H9 (cell line): ENCODE data around the gene TBX1. TPM values are rescaled to one million over a fixed set of nuclear protein-coding genes. Genes with fewer than 3 reads are reported as not detected.

Source experiments
- DNase-seq: peaks from one replicate; pipeline ENCODE4 v3.0.0-alpha.2; 2017
- H2AFZ ChIP-seq: one replicate; pipeline ENCODE4 v1.6.1; 2013; ENCODE audit warnings: mild to moderate bottlenecking, low read length, control low read depth, moderate library complexity
- H2AK5ac ChIP-seq: 2 replicates; pipeline ENCODE4 v1.6.1; 2013; ENCODE audit warnings: low read length, control low read depth, mixed read lengths; ENCODE audit not compliant: insufficient read length
- H2BK120ac ChIP-seq: one replicate; pipeline ENCODE4 v1.6.1; 2013; ENCODE audit warnings: low read depth, mild to moderate bottlenecking, low read length, control low read depth, inconsistent platforms; ENCODE audit not compliant: poor library complexity, severe bottlenecking
- H2BK12ac ChIP-seq: 2 replicates; pipeline ENCODE4 v1.6.1; 2013; ENCODE audit warnings: low read length, control low read depth, mixed read lengths, low read depth; ENCODE audit not compliant: insufficient read length
- H2BK15ac ChIP-seq: 2 replicates; pipeline ENCODE4 v1.6.1; 2013; ENCODE audit warnings: low read depth, low read length, control low read depth
- H2BK20ac ChIP-seq: one replicate; pipeline ENCODE4 v1.6.1; 2013; ENCODE audit warnings: low read depth, mild to moderate bottlenecking, low read length, control low read depth, inconsistent platforms; ENCODE audit not compliant: poor library complexity, severe bottlenecking
- H2BK5ac ChIP-seq: 2 replicates; pipeline ENCODE4 v1.6.1; 2013; ENCODE audit warnings: low read length, control low read depth, mixed read lengths; ENCODE audit not compliant: insufficient read length
- H3K14ac ChIP-seq: 2 replicates; pipeline ENCODE4 v1.6.1; 2013; ENCODE audit warnings: low read length, control low read depth; ENCODE audit not compliant: insufficient read depth
- H3K18ac ChIP-seq: 2 replicates; pipeline ENCODE4 v1.6.1; 2013; ENCODE audit warnings: low read depth, mild to moderate bottlenecking, mixed read lengths, low read length, control low read depth; ENCODE audit not compliant: insufficient read length
- H3K23ac ChIP-seq: 2 replicates; pipeline ENCODE4 v1.6.1; 2013; ENCODE audit warnings: low read length, control low read depth, mixed read lengths, low read depth; ENCODE audit not compliant: insufficient read length
- H3K23me2 ChIP-seq: 2 replicates; pipeline ENCODE4 v1.6.1; 2013; ENCODE audit warnings: low read depth, mild to moderate bottlenecking, mixed read lengths, low read length, control low read depth; ENCODE audit not compliant: insufficient read length, poor library complexity, severe bottlenecking
- H3K27ac ChIP-seq: 2 replicates; pipeline ENCODE4 v1.5.1; 2013; ENCODE audit warnings: low read length, control low read depth, mixed read lengths, low read depth; ENCODE audit not compliant: insufficient read length
- H3K27me3 ChIP-seq: 2 replicates; pipeline ENCODE4 v1.6.1; 2013; ENCODE audit warnings: low read length, control low read depth, inconsistent platforms; ENCODE audit not compliant: insufficient read depth
- H3K4ac ChIP-seq: 2 replicates; pipeline ENCODE4 v1.6.1; 2013; ENCODE audit warnings: low read depth, mild to moderate bottlenecking, control low read depth, inconsistent platforms, low read length, moderate library complexity
- H3K4me1 ChIP-seq: 2 replicates; pipeline ENCODE4 v1.6.1; 2013; ENCODE audit warnings: low read length, control low read depth, inconsistent platforms; ENCODE audit not compliant: insufficient read depth
- H3K4me2 ChIP-seq: 2 replicates; pipeline ENCODE4 v1.6.1; 2013; ENCODE audit warnings: low read length, control low read depth, mixed read lengths; ENCODE audit not compliant: insufficient read length, insufficient read depth
- H3K56ac ChIP-seq: 2 replicates; pipeline ENCODE4 v1.6.1; 2013; ENCODE audit warnings: low read depth, mild to moderate bottlenecking, mixed read lengths, low read length, control low read depth; ENCODE audit not compliant: insufficient read length
- H3K79me1 ChIP-seq: 2 replicates; pipeline ENCODE4 v1.6.1; 2013; ENCODE audit warnings: low read depth, mild to moderate bottlenecking, moderate library complexity, low read length, control low read depth, inconsistent platforms; ENCODE audit not compliant: insufficient read depth, poor library complexity, severe bottlenecking
- H3K79me2 ChIP-seq: 2 replicates; pipeline ENCODE4 v1.6.1; 2013; ENCODE audit warnings: low read length, control low read depth, inconsistent platforms; ENCODE audit not compliant: insufficient read depth
- H3K9ac ChIP-seq: 2 replicates; pipeline ENCODE4 v1.6.1; 2013; ENCODE audit warnings: low read length, control low read depth, mixed read lengths; ENCODE audit not compliant: insufficient read length; ENCODE audit errors: extremely low read depth
- H3K9me3 ChIP-seq: one replicate; pipeline ENCODE4 v1.6.1; 2013; ENCODE audit warnings: low read depth, low read length, inconsistent platforms; ENCODE audit not compliant: control insufficient read depth
- H3T11ph ChIP-seq: one replicate; pipeline ENCODE4 v1.6.1; 2013; ENCODE audit warnings: mild to moderate bottlenecking, low read length, control low read depth, inconsistent platforms
- H4K20me1 ChIP-seq: one replicate; pipeline ENCODE4 v1.6.1; 2013; ENCODE audit not compliant: control insufficient read depth, insufficient read length, insufficient read depth
- H4K5ac ChIP-seq: 2 replicates; pipeline ENCODE4 v1.6.1; 2013; ENCODE audit warnings: low read depth, mild to moderate bottlenecking, mixed read lengths, low read length, control low read depth; ENCODE audit not compliant: insufficient read length
- H4K8ac ChIP-seq: replicated peaks from 2 replicates; pipeline ENCODE4 v1.6.1; 2013; ENCODE audit warnings: low read length, control low read depth, mixed read lengths, low read depth; ENCODE audit not compliant: insufficient read length
- H4K91ac ChIP-seq: 2 replicates; pipeline ENCODE4 v1.6.1; 2013; ENCODE audit warnings: low read depth, mild to moderate bottlenecking, moderate library complexity, mixed read lengths, low read length, control low read depth; ENCODE audit not compliant: insufficient read length
- H3K27ac Mint-ChIP-seq, 3 experiments: 2 replicates in 2 of 3; 3 replicates in 1 of 3; pipeline ENCODE4 v1.8.0; 2020 to 2021; ENCODE audit warnings: mixed read lengths in 3 of 3, mild to moderate bottlenecking in 1 of 3, moderate library complexity in 1 of 3
- H3K27me3 Mint-ChIP-seq: 2 replicates; pipeline ENCODE4 v1.8.0; 2021; ENCODE audit warnings: low read depth, mild to moderate bottlenecking, moderate library complexity, mixed read lengths
- H3K36me3 Mint-ChIP-seq, 3 experiments: 2 replicates in 2 of 3; 3 replicates in 1 of 3; pipeline ENCODE4 v1.8.0; 2020 to 2021; ENCODE audit warnings: low read depth in 3 of 3, mixed read lengths in 3 of 3; ENCODE audit not compliant: insufficient read depth in 1 of 3
- H3K4me1 Mint-ChIP-seq, 2 experiments: 2 replicates each; pipeline ENCODE4 v1.8.0; 2020; ENCODE audit warnings: mixed read lengths in 2 of 2
- H3K4me3 Mint-ChIP-seq, 2 experiments: 2 replicates in 1 of 2; 3 replicates in 1 of 2; pipeline ENCODE4 v1.8.0; 2020 to 2021; ENCODE audit warnings: mild to moderate bottlenecking in 2 of 2, mixed read lengths in 2 of 2, moderate library complexity in 1 of 2
- H3K9me3 Mint-ChIP-seq, 2 experiments: 2 replicates in 1 of 2; 3 replicates in 1 of 2; pipeline ENCODE4 v1.8.0; 2020; ENCODE audit warnings: mild to moderate bottlenecking in 2 of 2, mixed read lengths in 2 of 2, moderate library complexity in 1 of 2
- CTCF ChIP-seq: fragments of 200-600 bp; sonication (generic); conservative IDR thresholded peaks from 3 replicates; pipeline ENCODE4 v1.8.0; 2021; ENCODE audit warnings: antibody characterized with exemption, mild to moderate bottlenecking
- WGBS: extraction: QIAGEN DNeasy Blood & Tissue Kit; methylation state at CpG from one replicate; pipeline ENCODE4 v1.1.7; 2013; ENCODE audit warnings: missing lambda C conversion rate, low lambda C conversion rate, mixed read lengths; ENCODE audit not compliant: insufficient read length; ENCODE audit errors: extremely low coverage; 5-methylcytosine and 5-hydroxymethylcytosine counted together
- total RNA-seq: library from RNA; stranded (reverse); gene quantifications from 2 replicates; pipeline ENCODE4 v1.2.1, GENCODE V29; 2021

TBX1 gene
- total RNA-seq, 1 experiment from 2014 or later = 2.2 TPM

DNA sequence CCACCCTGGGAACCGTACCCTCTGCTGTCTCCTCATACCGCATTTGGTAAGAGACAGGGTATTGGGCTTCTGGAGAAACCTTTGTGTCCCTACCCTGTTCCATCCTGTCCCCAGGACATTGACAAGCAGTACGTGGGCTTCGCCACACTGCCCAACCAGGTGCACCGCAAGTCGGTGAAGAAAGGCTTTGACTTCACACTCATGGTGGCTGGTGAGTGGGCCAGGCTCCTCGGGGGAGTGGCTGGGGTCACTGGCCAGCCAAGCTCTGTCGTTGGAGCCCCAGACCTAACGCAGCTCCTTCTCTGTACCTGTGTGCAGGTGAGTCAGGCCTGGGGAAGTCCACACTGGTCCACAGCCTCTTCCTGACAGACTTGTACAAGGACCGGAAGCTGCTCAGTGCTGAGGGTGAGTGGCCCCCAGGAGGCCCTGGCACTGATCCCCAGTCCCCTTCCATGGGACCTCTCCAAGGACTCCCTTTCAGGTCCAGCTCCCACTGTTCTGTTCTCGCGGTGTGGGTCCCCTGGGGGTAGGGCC, 41.0 kb upstream of the TBX1 start:
- no peak overlapping the region for H3K14ac ChIP-seq
- no peak overlapping the region for H2BK15ac ChIP-seq
- no peak overlapping the region for H3K27ac ChIP-seq
- WGBS = no CpG with 5 or more reads among the region's 12 CpGs
- H2AK5ac ChIP-seq = no peak overlapping the region
- Mint-ChIP-seq H3K4me3 (peak overlapping the region; percentile 46 to 69), H3K36me3 (peaks cover 7 to 18% (median 14%) of the 10 kb centered on the region in 3 experiments; a peak in 6 of 7 replicates), H3K27ac (no peak overlapping the region), H3K27me3 (peaks cover 79% of the 10 kb centered on the region), H3K9me3 (peaks cover 6 to 8% of the 10 kb centered on the region in 2 experiments; a peak in 3 of 5 replicates), H3K4me1 (peaks cover 15 to 30% of the 10 kb centered on the region in 2 experiments)
- H3K79me2 ChIP-seq = no peaks in the 10 kb centered on the region
- no peak overlapping the region for H3K4me2 ChIP-seq
- no peak overlapping the region for H2AFZ ChIP-seq
- H3K4me1 ChIP-seq = peaks cover 2% of the 10 kb centered on the region; the same call in 1 of the 2 replicates
- no peak overlapping the region for H3K18ac ChIP-seq
- H3K9ac ChIP-seq = no peak overlapping the region
- H3K4ac ChIP-seq = no peak overlapping the region
- no peak for DNase-seq
- no peak overlapping the region for H2BK20ac ChIP-seq
- no peak overlapping the region for H4K91ac ChIP-seq
- no peaks in the 10 kb centered on the region for H3K79me1 ChIP-seq
- no peak overlapping the region for H3T11ph ChIP-seq
- no peaks in the 10 kb centered on the region for H3K9me3 ChIP-seq
- no peak overlapping the region for H4K5ac ChIP-seq
- H3K27me3 ChIP-seq = peaks cover 50% of the 10 kb centered on the region; the same call in 1 of the 2 replicates
- no peak overlapping the region for H2BK120ac ChIP-seq
- H4K8ac ChIP-seq = no peak overlapping the region
- H2BK12ac ChIP-seq = no peak overlapping the region
- peaks cover 2% of the 10 kb centered on the region for H4K20me1 ChIP-seq
- no peak overlapping the region for H3K23ac ChIP-seq
- no peak overlapping the region for H3K56ac ChIP-seq
- TF ChIP-seq CTCF = no peak
- no peak overlapping the region for H2BK5ac ChIP-seq
- H3K23me2 ChIP-seq = peaks cover 15% of the 10 kb centered on the region
